HepG2 (cell line): ENCODE measurements around the gene MOB4. TPM values are rescaled to one million over a fixed set of nuclear protein-coding genes. Genes with fewer than 3 reads are reported as not detected.

ENCODE experiments used
- CAMTA2 ChIP-seq: sonication (generic); formaldehyde crosslinking; IDR thresholded peaks from 2 replicates; pipeline ENCODE4 v1.4.0; 2020; ENCODE audit warnings: mild to moderate bottlenecking, missing genetic modification reagents, borderline replicate concordance
- CBX5 ChIP-seq: sonication (generic); formaldehyde crosslinking; IDR thresholded peaks from 2 replicates; pipeline ENCODE4 v1.4.0; 2020; ENCODE audit warnings: missing genetic modification reagents, borderline replicate concordance
- EP300 ChIP-seq, 3 experiments: sonication (generic) in 1 of 3; formaldehyde crosslinking in 1 of 3; IDR thresholded peaks; 2 replicates each; pipeline versions ENCODE4 v1.5.1 to v1.6.1; 2011 to 2020; ENCODE audit warnings: low read depth in 2 of 3, low read length in 2 of 3, borderline replicate concordance in 1 of 3, improper control_type of control experiment in 1 of 3, mild to moderate bottlenecking in 1 of 3, missing genetic modification reagents in 1 of 3, moderate library complexity in 1 of 3
- GFI1 ChIP-seq: sonication (generic); formaldehyde crosslinking; IDR thresholded peaks from 2 replicates; pipeline ENCODE4 v1.5.0; 2020; ENCODE audit warnings: missing genetic modification reagents, mild to moderate bottlenecking, borderline replicate concordance
- KDM4B ChIP-seq: sonication (generic); formaldehyde crosslinking; IDR thresholded peaks from 2 replicates; pipeline ENCODE4 v1.4.0; 2020; ENCODE audit warnings: missing genetic modification reagents
- KLF9 ChIP-seq: IDR thresholded peaks from 2 replicates; pipeline ENCODE4 v1.6.1; 2016; ENCODE audit warnings: low read depth
- MATR3 ChIP-seq: sonication (generic); formaldehyde crosslinking; IDR thresholded peaks from 2 replicates; pipeline ENCODE4 v1.4.0; 2020; ENCODE audit warnings: missing genetic modification reagents
- MYPOP ChIP-seq: sonication (generic); formaldehyde crosslinking; IDR thresholded peaks from 2 replicates; pipeline ENCODE4 v1.8.1; 2023; ENCODE audit warnings: mild to moderate bottlenecking, moderate library complexity, missing genetic modification reagents
- PAF1 ChIP-seq: IDR thresholded peaks from 2 replicates; pipeline ENCODE4 v1.6.1; 2016; ENCODE audit warnings: missing genetic modification reagents, missing compliant biosample characterization
- PTBP1 ChIP-seq: fragments of 200-400 bp; formaldehyde crosslinking; IDR thresholded peaks from 2 replicates; pipeline ENCODE4 v1.6.1; 2018; ENCODE audit warnings: low read length, low read depth; ENCODE audit not compliant: poor library complexity, severe bottlenecking
- REPIN1 ChIP-seq: sonication (generic); formaldehyde crosslinking; IDR thresholded peaks from 2 replicates; pipeline ENCODE4 v1.8.0; 2022; ENCODE audit warnings: missing genetic modification reagents, low read depth, mild to moderate bottlenecking, borderline replicate concordance
- RFXANK ChIP-seq: IDR thresholded peaks from 2 replicates; pipeline ENCODE4 v1.6.1; 2016
- SETDB1 ChIP-seq: sonication (generic); formaldehyde crosslinking; IDR thresholded peaks from 2 replicates; pipeline ENCODE4 v1.5.1; 2020; ENCODE audit warnings: missing genetic modification reagents, mild to moderate bottlenecking, borderline replicate concordance
- SKI ChIP-seq: fragments of 450-650 bp; IDR thresholded peaks from one replicate; pipeline ENCODE4 v1.6.1; 2018; ENCODE audit warnings: mild to moderate bottlenecking; ENCODE audit not compliant: partially characterized antibody
- SMYD3 ChIP-seq: sonication (generic); formaldehyde crosslinking; IDR thresholded peaks from 2 replicates; pipeline ENCODE4 v1.8.1; 2023; ENCODE audit warnings: mild to moderate bottlenecking, missing genetic modification reagents
- ZBTB2 ChIP-seq: sonication (generic); formaldehyde crosslinking; IDR thresholded peaks from 2 replicates; pipeline ENCODE4 v1.8.0; 2022; ENCODE audit warnings: low read depth, missing genetic modification reagents
- ZFP62 ChIP-seq: sonication (generic); formaldehyde crosslinking; IDR thresholded peaks from 2 replicates; pipeline ENCODE4 v1.4.0; 2020; ENCODE audit warnings: missing genetic modification reagents
- ZNF274 ChIP-seq: sonication (generic); formaldehyde crosslinking; IDR thresholded peaks from 2 replicates; pipeline ENCODE4 v1.5.1; 2020; ENCODE audit warnings: mild to moderate bottlenecking, missing genetic modification reagents
- ZNF275 ChIP-seq: sonication (generic); formaldehyde crosslinking; IDR thresholded peaks from 2 replicates; pipeline ENCODE4 v1.8.0; 2022; ENCODE audit warnings: missing genetic modification reagents, mild to moderate bottlenecking, inconsistent platforms, borderline replicate concordance
- ZNF276 ChIP-seq: sonication (generic); formaldehyde crosslinking; IDR thresholded peaks from 2 replicates; pipeline ENCODE4 v1.4.0; 2020; ENCODE audit warnings: mild to moderate bottlenecking, low read depth, missing genetic modification reagents
- ZNF331 ChIP-seq: sonication (generic); formaldehyde crosslinking; IDR thresholded peaks from 2 replicates; pipeline ENCODE4 v1.4.0; 2020; ENCODE audit warnings: missing genetic modification reagents
- ZNF562 ChIP-seq: sonication (generic); formaldehyde crosslinking; IDR thresholded peaks from 2 replicates; pipeline ENCODE4 v1.8.0; 2022; ENCODE audit warnings: missing genetic modification reagents, borderline replicate concordance
- ZNF747 ChIP-seq: sonication (generic); formaldehyde crosslinking; IDR thresholded peaks from 2 replicates; pipeline ENCODE4 v1.8.1; 2023; ENCODE audit warnings: missing genetic modification reagents, mild to moderate bottlenecking, borderline replicate concordance
- polyA plus RNA-seq, 8 experiments: library from polyadenylated mRNA; depleted of rRNA in 3 of 8; stranded (reverse) in 7 of 8; unstranded in 1 of 8; fragments of >200 nt; fragmentation: Illumina TruSeq in 4 of 8; extraction: Trizol in 4 of 8; gene quantifications; 2 replicates each; pipeline versions ENCODE4 v1.2.1 to v1.2.3, GENCODE V29; 2011 to 2016; ENCODE audit warnings: low read depth in 4 of 8, missing spikeins in 1 of 8, mixed read lengths in 1 of 8; ENCODE audit not compliant: insufficient read depth in 1 of 8
- total RNA-seq, 5 experiments: library from RNA; depleted of rRNA; stranded (reverse); fragments of >200 nt; fragmentation: Illumina TruSeq; extraction: Trizol; gene quantifications; 2 replicates each; pipeline ENCODE4 v1.2.3, GENCODE V29; 2016; ENCODE audit warnings: low read depth in 1 of 5

The MOB4 gene
- total and polyA plus RNA-seq, 2 of the 13 experiments (the other 11 are each of a cell fraction or from before 2014, with no cell fraction given): 35.7 to 38.6 TPM

GRCh38 chr2:197499594-197500502 lies 16.0 kb upstream of the MOB4 start, which contains the start of the genes HSPD1 and HSPE1 (continued):
- TF ChIP-seq ZNF276 (peak; percentile 93), ZNF275 (CRISPR knock-in tag) (peak; percentile 93), ZNF331 (CRISPR knock-in tag) (peak; percentile 83), GFI1 (CRISPR knock-in tag) (peak; percentile 29), SETDB1 (CRISPR knock-in tag) (no peak), CAMTA2 (CRISPR knock-in tag) (peak; percentile 91; the same call in 1 of the 2 replicates), SMYD3 (peak; percentile 89), ZNF747 (CRISPR knock-in tag) (peak; percentile 99), MYPOP (CRISPR knock-in tag) (peak; percentile 97), KLF9 (CRISPR knock-in tag) (peak; percentile 98), RFXANK (CRISPR knock-in tag) (peak; percentile 95), SKI (peak; percentile 79), PAF1 (no peak), CBX5 (CRISPR knock-in tag) (peak; percentile 94; the same call in 1 of the 2 replicates), PTBP1 (peak; percentile 99), ZFP62 (CRISPR knock-in tag) (no peak; the same call in none of the 2 replicates), MATR3 (CRISPR knock-in tag) (no peak), ZBTB2 (peak; percentile 94), ZNF274 (CRISPR knock-in tag) (peak; percentile 89; the same call in 1 of the 2 replicates), ZNF562 (peak; percentile 74; the same call in 1 of the 2 replicates), EP300 (IDR thresholded peaks at IDR 0.05; ENCODE audit: low read depth in 2 of 2, low read length in 2 of 2) (peak in 1 of 2 experiments; percentile 99; a peak in 3 of 4 replicates), EP300 (CRISPR knock-in tag; IDR thresholded peaks at IDR 0.05; ENCODE audit: borderline replicate concordance) (peak; percentile 69), KDM4B (CRISPR knock-in tag) (peak; percentile 90), REPIN1 (peak; percentile 96)
